HepG2 (cell line): ENCODE measurements around the gene MXD1. TPM values are rescaled to one million over a fixed set of nuclear protein-coding genes. Genes with fewer than 3 reads are reported as not detected.
A peak's percentile ranks its signal among the peaks of the same experiment; 100 is the strongest.
"Not testable (repeated sequence)": the region's sequence is repeated elsewhere in the genome, so short reads cannot be mapped to it uniquely, and the experiment has no call there.

Experiments
- ATAC-seq: fragments of 200-7000 bp; cut with Tn5 transposase; 3 replicates; pipeline ENCODE4 v1.9.1; 2020; ENCODE audit warnings: mild to moderate bottlenecking, moderate library complexity
- BruUV-seq: library from RNA; stranded (reverse); fragments of 400-500 nt; replicated peaks from 2 replicates; lab custom pipeline; 2021; lab: Mats Ljungman, UMichigan
- CTCF ChIA-PET: fragments of 300-600 bp; formaldehyde crosslinking; extraction: SDS; loops from one replicate; lab custom pipeline; 2021; ENCODE audit warnings: low total read pairs, inconsistent platforms, low intra/inter-chr PET ratio; lab: Yijun Ruan, JAX
- POLR2A ChIA-PET: fragments of 350-600 bp; sonication (Branson Sonifier 250); formaldehyde crosslinking; loops from one replicate; lab custom pipeline; 2020; ENCODE audit warnings: antibody characterized with exemption, inconsistent platforms; lab: Yijun Ruan, JAX
- DNase-seq: peaks from one replicate; pipeline ENCODE4 v3.0.0-alpha.2; 2015; ENCODE audit warnings: low spot score
- FAIRE-seq: peaks from 3 replicates; lab custom pipeline; 2011; peaks lifted over from hg19 to GRCh38; lab: Jason Lieb, UNC
- H2AFZ ChIP-seq: one replicate; pipeline ENCODE4 v1.6.1; 2011; ENCODE audit warnings: low read length, inconsistent platforms
- H3K27ac ChIP-seq: fragments of 300-600 bp; 3 replicates; pipeline ENCODE4 v1.8.0; 2011; ENCODE audit warnings: mixed run types, mild to moderate bottlenecking, mixed read lengths, low read length, inconsistent platforms; ENCODE audit not compliant: insufficient read depth; ENCODE audit errors: extremely low read length
- H3K27me3 ChIP-seq, 2 experiments: fragments of 200-600 bp in 1 of 2; 2 replicates in 1 of 2; 3 replicates in 1 of 2; pipeline versions ENCODE4 v1.6.0 to v1.8.0; 2011; ENCODE audit warnings: low read length in 2 of 2, mild to moderate bottlenecking in 2 of 2, moderate library complexity in 2 of 2, inconsistent platforms in 1 of 2; ENCODE audit not compliant: insufficient read depth in 2 of 2, control insufficient read depth in 1 of 2
- H3K36me3 ChIP-seq, 2 experiments: fragments of 200-600 bp in 1 of 2; replicated peaks in 1 of 2; 2 replicates in 1 of 2; 3 replicates in 1 of 2; pipeline versions ENCODE4 v1.5.1 to v1.8.0; 2011; ENCODE audit warnings: low read length in 2 of 2, inconsistent platforms in 1 of 2; ENCODE audit not compliant: insufficient read depth in 2 of 2, control insufficient read depth in 1 of 2
- H3K4me1 ChIP-seq: 2 replicates; pipeline ENCODE4 v1.5.1; 2012; ENCODE audit warnings: low read length, inconsistent platforms; ENCODE audit not compliant: insufficient read depth
- H3K4me2 ChIP-seq: 2 replicates; pipeline ENCODE4 v1.6.0; 2011; ENCODE audit warnings: low read depth, low read length, inconsistent platforms
- H3K4me3 ChIP-seq, 3 experiments: fragments of 200-600 bp in 1 of 3; sonication (generic), shearing (Covaris generic) in 1 of 3; replicated peaks in 1 of 3; 2 replicates each; pipeline ENCODE4 v1.5.1; 2011 to 2016; ENCODE audit warnings: low read length in 3 of 3, inconsistent platforms in 2 of 3, low read depth in 2 of 3, mild to moderate bottlenecking in 2 of 3, control low read depth in 1 of 3, mixed read lengths in 1 of 3; ENCODE audit not compliant: insufficient read depth in 1 of 3
- H3K79me2 ChIP-seq: one replicate; pipeline ENCODE4 v1.6.1; 2011; ENCODE audit warnings: low read length, inconsistent platforms; ENCODE audit not compliant: insufficient read depth
- H3K9ac ChIP-seq: 2 replicates; pipeline ENCODE4 v1.6.0; 2011; ENCODE audit warnings: mild to moderate bottlenecking, low read depth, low read length, inconsistent platforms; ENCODE audit not compliant: insufficient read depth
- H3K9me3 ChIP-seq: 2 replicates; pipeline ENCODE4 v1.5.1; 2012; ENCODE audit warnings: mild to moderate bottlenecking, low read length
- H4K20me1 ChIP-seq: 2 replicates; pipeline ENCODE4 v1.6.0; 2011; ENCODE audit warnings: inconsistent platforms, mild to moderate bottlenecking, low read length, moderate library complexity; ENCODE audit not compliant: insufficient read depth
- HOXA7 ChIP-seq: sonication (generic); formaldehyde crosslinking; IDR thresholded peaks from 2 replicates; pipeline ENCODE4 v1.8.1; 2022; ENCODE audit warnings: mild to moderate bottlenecking, missing genetic modification reagents, moderate library complexity
- KDM1A ChIP-seq: IDR thresholded peaks from 2 replicates; pipeline ENCODE4 v1.6.1; 2016; ENCODE audit warnings: missing compliant biosample characterization
- LCORL ChIP-seq, 2 experiments: fragments of 450-650 bp in 1 of 2; sonication (generic) in 1 of 2; formaldehyde crosslinking in 1 of 2; IDR thresholded peaks; 2 replicates each; pipeline versions ENCODE4 v1.5.0 to v1.6.1; 2017 to 2020; ENCODE audit warnings: antibody characterized with exemption in 1 of 2, missing genetic modification reagents in 1 of 2
- MIER2 ChIP-seq: IDR thresholded peaks from 2 replicates; pipeline ENCODE4 v1.6.1; 2016; ENCODE audit warnings: missing biosample characterization, missing genetic modification reagents
- NFE2L2 ChIP-seq: fragments of 150-350 bp; IDR thresholded peaks from 2 replicates; pipeline ENCODE4 v1.6.1; 2014; ENCODE audit warnings: low read length
- RCOR2 ChIP-seq: IDR thresholded peaks from 2 replicates; pipeline ENCODE4 v1.6.1; 2016; ENCODE audit warnings: missing biosample characterization, missing genetic modification reagents
- SNAPC2 ChIP-seq: sonication (generic); formaldehyde crosslinking; IDR thresholded peaks from 2 replicates; pipeline ENCODE4 v1.8.1; 2022; ENCODE audit warnings: mild to moderate bottlenecking, missing genetic modification reagents
- ZIK1 ChIP-seq: sonication (generic); formaldehyde crosslinking; IDR thresholded peaks from 2 replicates; pipeline ENCODE4 v1.5.0; 2020; ENCODE audit warnings: mild to moderate bottlenecking, low read depth, missing genetic modification reagents, borderline replicate concordance
- ZNF781 ChIP-seq: sonication (generic); formaldehyde crosslinking; IDR thresholded peaks from 2 replicates; pipeline ENCODE4 v1.5.1; 2020; ENCODE audit warnings: borderline replicate concordance, mild to moderate bottlenecking, missing genetic modification reagents; ENCODE audit errors: not compliant biosample characterization
- WGBS: methylation state at CpG from one replicate; pipeline ENCODE4 v1.1.6; 2017; ENCODE audit warnings: low lambda C conversion rate; 5-methylcytosine and 5-hydroxymethylcytosine counted together
- in situ Hi-C: cut with HindIII; loops from 2 replicates; pipeline ENCODE4 v1.10.0; 2017; ENCODE audit warnings: low pct_unique_long_range_greater_than_20kb; ENCODE audit not compliant: extremely low pct_ligation_motif_present
- intact Hi-C: fragments of 100-400 bp; cut with micrococcal nuclease; formaldehyde crosslinking; loops from one replicate; pipeline ENCODE4 v1.10.0; 2022; ENCODE audit not compliant: unreplicated experiment
- polyA plus RNA-seq, 8 experiments: library from polyadenylated mRNA; depleted of rRNA in 3 of 8; stranded (reverse) in 7 of 8; unstranded in 1 of 8; fragments of >200 nt; fragmentation: Illumina TruSeq in 4 of 8; extraction: Trizol in 4 of 8; gene quantifications; 2 replicates each; pipeline versions ENCODE4 v1.2.1 to v1.2.3, GENCODE V29; 2011 to 2016; ENCODE audit warnings: low read depth in 4 of 8, missing spikeins in 1 of 8, mixed read lengths in 1 of 8; ENCODE audit not compliant: insufficient read depth in 1 of 8
- total RNA-seq, 5 experiments: library from RNA; depleted of rRNA; stranded (reverse); fragments of >200 nt; fragmentation: Illumina TruSeq; extraction: Trizol; gene quantifications; 2 replicates each; pipeline ENCODE4 v1.2.3, GENCODE V29; 2016; ENCODE audit warnings: low read depth in 1 of 5

Gene MXD1
- total and polyA plus RNA-seq, 2 of the 13 experiments (the other 11 are each of a cell fraction or from before 2014, with no cell fraction given), result 6.4 to 14.9 TPM

GRCh38 chr2:69890881-69891280 lies 24.0 kb upstream of the MXD1 start:
- Histone ChIP-seq H4K20me1 (no peaks in the 10 kb centered on the region), H3K27ac (no peak overlapping the region), H3K4me1 (peaks cover 24% of the 10 kb centered on the region), H3K4me2 (peak overlapping the region; percentile 33), H3K9me3 (peaks cover 5% of the 10 kb centered on the region; the same call in 1 of the 2 replicates), H3K9ac (no peak overlapping the region), H3K4me3 (no peak overlapping the region), H3K27me3 (no peaks in the 10 kb centered on the region; a peak in 2 of 5 replicates), H3K79me2 (peaks cover 18% of the 10 kb centered on the region), H2AFZ (no peak overlapping the region), H3K36me3 (peaks cover under 1 to 1% of the 10 kb centered on the region in 2 experiments; a peak in 3 of 5 replicates)
- no peak for TF ChIP-seq ZNF781 (CRISPR knock-in tag)
- TF ChIP-seq NFE2L2, result no peak
- TF ChIP-seq MIER2, result no peak
- no peak for TF ChIP-seq LCORL (IDR thresholded peaks at IDR 0.05)
- TF ChIP-seq LCORL (CRISPR knock-in tag; IDR thresholded peaks at IDR 0.05), result no peak
- DNase-seq (no peak), FAIRE-seq (peak; percentile 4), ATAC-seq (no peak)
- POLR2A ChIA-PET, result interaction anchor here (1.4 kb wide), 1 partner anchor 24 kb away, joined by 4 read pairs; the partner anchor contains the start of gene MXD1
- in situ Hi-C loops (no loop called here), intact Hi-C loops (loop anchor here (5.0 kb wide), 1 partner anchor 169 kb away; no protein-coding TSS in a partner anchor)
- CTCF ChIA-PET, result no interaction called here
- no TSS peak for BruUV-seq
- WGBS, result 0% methylated on average over 1 of the region's 1 CpG

GRCh38 chr2:69892838-69893424 lies 22.0 kb upstream of the MXD1 start:
- H3K4me3 ChIP-seq, result peak overlapping the region in 2 of 3 experiments; percentile 85 to 97; a peak in 3 of 6 replicates
- H3K9me3 ChIP-seq, H4K20me1 ChIP-seq, in situ Hi-C loops, BruUV-seq, H3K27me3 ChIP-seq, CTCF ChIA-PET, FAIRE-seq: not testable (repeated sequence)
- ATAC-seq (peak; percentile 20; the same call in 1 of the 3 replicates), DNase-seq (peak; percentile 31)
- peak overlapping the region; percentile 100 for H2AFZ ChIP-seq
- peaks cover 30% of the 10 kb centered on the region for H3K79me2 ChIP-seq
- peaks cover 5 to 22% of the 10 kb centered on the region in 2 experiments; a peak in 3 of 5 replicates for H3K36me3 ChIP-seq
- WGBS, result 87% methylated on average over 7 of the region's 7 CpGs
- 0 out of 2 replicates have a peak overlapping the region, but pooled peaks have one; percentile 90 for H3K9ac ChIP-seq
- peaks cover 24% of the 10 kb centered on the region for H3K4me1 ChIP-seq
- TF ChIP-seq KDM1A (peak; percentile 52; the same call in 1 of the 2 replicates), ZIK1 (CRISPR knock-in tag) (0 out of 2 replicates have a peak, but pooled peaks have one; percentile 13), SNAPC2 (CRISPR knock-in tag) (0 out of 2 replicates have a peak, but pooled peaks have one; percentile 27), RCOR2 (CRISPR knock-in tag) (peak; percentile 22; the same call in 1 of the 2 replicates), HOXA7 (0 out of 2 replicates have a peak, but pooled peaks have one; percentile 37)
- TF ChIP-seq, all 625 proteins: peak for 5; not testable (repeated sequence) for 620
- POLR2A ChIA-PET, result interaction anchor here (0.8 to 3.6 kb wide), 6 partner anchors 21 to 400 kb away, joined by 4 to 37 read pairs (median 5); partner anchors contain the start of genes ANXA4, MXD1 and SNRPG
- intact Hi-C loops, result loop anchor here (5.0 kb wide), 1 partner anchor 171 kb away; no protein-coding TSS in a partner anchor
- peak overlapping the region; percentile 89 for H3K4me2 ChIP-seq
- not testable (repeated sequence) for H3K27ac ChIP-seq
